ENCODE results near the gene FARP1. TPM values are rescaled to one million over a fixed set of nuclear protein-coding genes. Genes with fewer than 3 reads are reported as not detected.

FARP1 gene
- total RNA-seq, 1 experiment from 2014 or later = 25.8 TPM

DNA sequence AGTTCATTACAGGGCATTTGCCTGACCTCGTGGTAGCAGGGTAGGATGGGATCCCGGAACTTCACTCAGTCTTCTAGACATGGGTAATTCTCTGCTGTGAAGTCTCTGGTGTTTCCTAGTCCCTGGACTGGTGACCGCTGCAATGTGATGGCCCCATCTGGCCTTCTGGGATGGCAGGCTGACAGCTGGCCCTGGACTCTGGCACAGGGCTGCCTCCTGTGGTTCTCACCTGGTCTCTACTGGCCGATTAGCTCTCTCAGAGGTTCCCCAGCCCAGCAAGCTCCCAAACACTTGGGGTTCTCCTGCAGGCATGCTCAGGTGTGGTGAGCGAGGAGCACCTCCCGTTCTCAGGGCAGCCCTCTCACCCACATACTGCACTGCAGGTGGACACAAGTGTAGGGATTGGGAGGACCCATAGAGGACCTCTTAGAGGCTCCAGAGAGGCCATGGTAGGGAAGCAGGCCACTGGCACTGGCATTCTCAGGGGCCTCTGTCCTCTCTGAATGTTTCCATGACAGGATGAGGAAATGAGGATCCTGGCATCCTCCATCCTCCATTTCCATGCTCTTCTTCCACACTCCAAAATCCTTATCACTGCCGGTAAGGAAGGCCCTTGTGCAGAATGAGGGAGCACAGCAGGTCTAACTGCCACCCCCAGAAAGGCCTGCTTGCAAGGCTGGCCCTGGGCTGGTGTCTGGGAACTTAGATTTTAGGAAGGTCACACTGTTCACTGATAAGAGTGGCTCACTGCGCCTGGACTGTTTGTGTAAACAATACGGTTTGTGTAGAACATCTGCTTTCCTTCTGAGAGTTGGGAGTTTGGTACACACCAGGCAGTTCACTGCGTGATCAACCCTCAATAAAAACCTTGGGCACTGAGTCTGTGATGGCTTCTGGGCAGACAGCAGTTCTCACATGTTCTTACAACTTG is 31.5 kb upstream of the FARP1 start:
- Histone ChIP-seq H3K4me3 (ENCODE audit: insufficient read depth, low read depth, low read length) (no peak overlapping the region), H3K27me3 (ENCODE audit: control insufficient read depth, insufficient read depth, low read length) (no peaks in the 10 kb centered on the region), H3K36me3 (replicated peaks; ENCODE audit: control insufficient read depth, insufficient read depth, low read length) (no peaks in the 10 kb centered on the region)
- no peak for DNase-seq

DNA sequence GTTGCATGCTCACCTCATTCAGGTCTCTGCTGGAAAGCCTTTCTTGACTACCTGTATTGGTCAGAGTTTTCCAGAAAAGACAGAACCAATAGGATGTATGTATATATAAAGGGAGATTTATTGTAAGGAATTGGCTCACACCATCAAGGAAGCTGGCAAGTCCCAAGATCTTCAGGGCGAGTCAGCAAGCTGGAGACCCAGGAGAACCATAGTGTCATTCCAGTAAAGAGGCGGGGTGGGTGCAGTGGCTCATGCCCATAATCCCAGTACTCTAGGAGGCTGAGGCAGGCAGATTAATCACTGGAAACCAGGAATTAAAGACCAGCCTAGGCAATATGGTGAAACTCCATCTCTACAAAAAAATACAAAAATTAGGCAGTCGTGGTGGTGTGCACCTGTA is 30.4 kb upstream of the FARP1 start:
- Histone ChIP-seq H3K36me3 (replicated peaks; ENCODE audit: control insufficient read depth, insufficient read depth, low read length) (no peaks in the 10 kb centered on the region), H3K27me3 (ENCODE audit: control insufficient read depth, insufficient read depth, low read length) (no peaks in the 10 kb centered on the region), H3K4me3 (ENCODE audit: insufficient read depth, low read depth, low read length) (no peak overlapping the region)
- DNase-seq = no peak

DNA sequence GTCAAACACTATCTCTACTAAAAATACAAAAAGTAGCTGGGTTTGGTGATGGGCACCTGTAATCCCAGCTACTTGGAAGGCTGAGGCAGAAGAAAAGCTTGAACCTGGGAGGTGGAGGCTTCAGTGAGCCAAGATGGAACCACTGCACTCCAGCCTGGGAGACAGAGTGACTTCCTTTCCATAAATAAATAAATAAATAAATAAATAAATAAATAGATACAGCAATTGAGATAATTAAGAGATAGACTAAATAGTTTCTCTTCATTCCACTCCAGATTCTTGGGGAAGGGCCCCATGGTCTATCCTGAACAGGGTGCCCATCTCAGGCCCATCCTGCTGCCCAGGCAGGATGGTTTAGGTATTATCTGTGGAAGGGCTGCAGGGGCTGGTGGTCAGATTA is 24.0 kb upstream of the FARP1 start:
- no peak for DNase-seq
- Histone ChIP-seq H3K4me3 (ENCODE audit: insufficient read depth, low read depth, low read length) (no peak overlapping the region), H3K27me3 (ENCODE audit: control insufficient read depth, insufficient read depth, low read length) (no peaks in the 10 kb centered on the region), H3K36me3 (replicated peaks; ENCODE audit: control insufficient read depth, insufficient read depth, low read length) (no peaks in the 10 kb centered on the region)

GRCh38 chr13:98123176-98123575 is 19.7 kb upstream of the FARP1 start:
- H3K4me3 ChIP-seq (ENCODE audit: insufficient read depth, low read depth, low read length) = no peak overlapping the region
- no peaks in the 10 kb centered on the region for H3K36me3 ChIP-seq (replicated peaks; ENCODE audit: control insufficient read depth, insufficient read depth, low read length)
- no peaks in the 10 kb centered on the region for H3K27me3 ChIP-seq (ENCODE audit: control insufficient read depth, insufficient read depth, low read length)
- no peak for DNase-seq

- DNase-seq = no peak
- no peaks in the 10 kb centered on the region for H3K27me3 ChIP-seq (ENCODE audit: control insufficient read depth, insufficient read depth, low read length)
- no peak overlapping the region for H3K4me3 ChIP-seq (ENCODE audit: insufficient read depth, low read depth, low read length)
- H3K36me3 ChIP-seq (replicated peaks; ENCODE audit: control insufficient read depth, insufficient read depth, low read length) = no peaks in the 10 kb centered on the region
Measured at GRCh38 chr13:98129059-98129746, 13.7 kb upstream of the FARP1 start.

GRCh38 chr13:98133946-98134345 is 8.9 kb upstream of the FARP1 start:
- no peaks in the 10 kb centered on the region for H3K36me3 ChIP-seq (replicated peaks; ENCODE audit: control insufficient read depth, insufficient read depth, low read length)
- no peak for DNase-seq
- H3K4me3 ChIP-seq (ENCODE audit: insufficient read depth, low read depth, low read length) = no peak overlapping the region
- H3K27me3 ChIP-seq (ENCODE audit: control insufficient read depth, insufficient read depth, low read length) = no peaks in the 10 kb centered on the region

DNA sequence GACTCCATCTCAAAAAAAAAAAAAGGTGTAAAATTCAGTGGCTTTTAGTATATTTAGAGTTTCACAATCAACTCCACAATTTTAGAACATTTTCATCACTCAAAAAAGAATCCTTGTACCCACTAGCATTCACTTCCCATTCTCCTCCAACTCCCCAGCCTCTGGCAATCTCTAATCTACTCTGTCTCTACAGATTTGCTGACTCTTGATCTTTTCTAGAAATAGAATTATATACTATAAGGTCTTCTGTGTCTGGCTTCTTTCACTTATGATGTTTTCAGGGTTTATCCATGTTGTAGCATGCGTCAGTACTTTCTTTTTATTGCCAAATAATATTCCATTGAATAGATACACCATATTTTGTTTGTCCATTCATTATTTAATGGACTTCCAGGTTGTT is 8.0 kb upstream of the FARP1 start:
- DNase-seq = no peak
- no peaks in the 10 kb centered on the region for H3K36me3 ChIP-seq (replicated peaks; ENCODE audit: control insufficient read depth, insufficient read depth, low read length)
- no peak overlapping the region for H3K4me3 ChIP-seq (ENCODE audit: insufficient read depth, low read depth, low read length)
- no peaks in the 10 kb centered on the region for H3K27me3 ChIP-seq (ENCODE audit: control insufficient read depth, insufficient read depth, low read length)

DNA sequence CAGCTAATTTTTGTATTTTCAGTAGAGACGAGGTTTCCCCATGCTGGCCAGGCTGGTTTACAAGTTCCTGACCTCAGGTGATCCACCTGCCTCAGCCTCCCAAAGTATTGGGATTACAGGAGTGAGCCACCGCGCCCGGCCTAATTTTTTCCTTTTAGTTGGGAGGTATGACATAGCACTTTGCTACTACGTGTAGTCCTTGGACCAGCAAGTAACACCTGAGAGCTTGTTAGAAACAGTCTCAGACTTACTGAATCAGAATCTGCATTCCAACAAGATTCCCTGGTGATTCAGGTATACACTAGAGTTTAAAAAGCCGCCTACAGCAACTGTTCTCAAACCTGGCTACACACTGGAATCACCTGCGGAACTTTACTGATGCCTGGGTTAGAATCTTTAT is 1.8 kb upstream of the FARP1 start:
- DNase-seq = no peak
- Histone ChIP-seq H3K4me3 (ENCODE audit: insufficient read depth, low read depth, low read length) (no peak overlapping the region), H3K27me3 (ENCODE audit: control insufficient read depth, insufficient read depth, low read length) (peaks cover 8% of the 10 kb centered on the region), H3K36me3 (replicated peaks; ENCODE audit: control insufficient read depth, insufficient read depth, low read length) (no peaks in the 10 kb centered on the region)

GRCh38 chr13:98141509-98142379 is 1.1 kb upstream of the FARP1 start:
- peaks cover 8% of the 10 kb centered on the region for H3K27me3 ChIP-seq (ENCODE audit: control insufficient read depth, insufficient read depth, low read length)
- DNase-seq = peak; percentile 59
- H3K4me3 ChIP-seq (ENCODE audit: insufficient read depth, low read depth, low read length) = peak overlapping the region; percentile 78
- H3K36me3 ChIP-seq (replicated peaks; ENCODE audit: control insufficient read depth, insufficient read depth, low read length) = no peaks in the 10 kb centered on the region

DNA sequence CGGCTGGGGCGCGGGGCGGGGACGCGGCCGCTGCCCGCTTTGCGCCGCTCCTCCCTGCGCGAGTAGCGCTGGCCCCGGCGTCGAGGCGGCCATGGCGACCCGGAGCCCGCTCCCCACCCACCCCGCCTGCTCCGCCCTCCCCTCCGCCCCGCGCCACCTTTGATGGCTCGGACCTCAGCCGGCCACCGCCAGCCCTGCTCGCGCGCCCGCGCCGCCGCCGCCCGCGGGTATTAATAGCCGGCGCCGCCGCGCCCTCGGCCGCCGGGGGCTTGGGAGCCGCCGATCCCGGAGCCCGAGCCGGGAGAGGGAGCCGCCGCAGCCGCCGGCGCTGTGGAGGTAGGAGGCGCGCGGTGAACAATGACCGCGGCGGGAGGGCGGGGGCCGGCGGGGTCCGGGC is 261 bp downstream of the FARP1 start:
- Histone ChIP-seq H3K27me3 (ENCODE audit: control insufficient read depth, insufficient read depth, low read length) (peaks cover 8% of the 10 kb centered on the region), H3K36me3 (replicated peaks; ENCODE audit: control insufficient read depth, insufficient read depth, low read length) (no peaks in the 10 kb centered on the region), H3K4me3 (ENCODE audit: insufficient read depth, low read depth, low read length) (peak overlapping the region; percentile 78)
- no peak for DNase-seq

GRCh38 chr13:98143601-98144026 is 720 bp downstream of the FARP1 start:
- Histone ChIP-seq H3K27me3 (ENCODE audit: control insufficient read depth, insufficient read depth, low read length) (peaks cover 8% of the 10 kb centered on the region), H3K36me3 (replicated peaks; ENCODE audit: control insufficient read depth, insufficient read depth, low read length) (no peaks in the 10 kb centered on the region), H3K4me3 (ENCODE audit: insufficient read depth, low read depth, low read length) (peak overlapping the region; percentile 78)
- DNase-seq = peak; percentile 77

GRCh38 chr13:98144027-98144741 is 1.3 kb downstream of the FARP1 start:
- peak overlapping the region; percentile 78 for H3K4me3 ChIP-seq (ENCODE audit: insufficient read depth, low read depth, low read length)
- no peak for DNase-seq
- no peaks in the 10 kb centered on the region for H3K36me3 ChIP-seq (replicated peaks; ENCODE audit: control insufficient read depth, insufficient read depth, low read length)
- H3K27me3 ChIP-seq (ENCODE audit: control insufficient read depth, insufficient read depth, low read length) = peaks cover 8% of the 10 kb centered on the region

DNA sequence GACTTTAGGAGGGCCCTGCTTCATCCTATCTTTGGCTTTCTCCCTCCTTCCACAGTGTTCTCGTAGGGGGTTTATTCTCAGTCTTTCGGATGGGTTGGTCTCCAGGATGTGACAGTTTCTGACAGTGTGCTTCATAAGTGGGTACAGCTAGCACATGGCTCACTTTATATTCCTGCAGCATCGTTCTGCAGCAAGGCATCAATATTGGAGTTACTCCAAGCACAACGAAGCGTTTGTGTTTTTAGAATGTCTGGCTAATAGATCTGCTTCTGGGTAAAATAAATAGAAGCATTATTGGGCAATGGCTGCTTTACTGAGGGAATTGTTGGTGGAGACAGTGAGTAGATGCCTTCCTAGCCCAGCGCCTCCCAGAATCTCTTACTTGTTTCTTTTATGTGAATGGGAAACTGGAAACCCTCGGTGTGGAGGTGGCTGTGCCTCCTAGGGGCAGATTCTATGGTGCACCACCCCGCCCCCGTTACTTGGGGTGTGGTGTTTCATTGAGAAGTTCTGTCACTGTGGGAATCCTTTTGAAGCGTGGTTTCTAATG is 2.0 kb downstream of the FARP1 start:
- H3K27me3 ChIP-seq (ENCODE audit: control insufficient read depth, insufficient read depth, low read length) = peaks cover 8% of the 10 kb centered on the region
- peak; percentile 61 for DNase-seq
- no peaks in the 10 kb centered on the region for H3K36me3 ChIP-seq (replicated peaks; ENCODE audit: control insufficient read depth, insufficient read depth, low read length)
- peak overlapping the region; percentile 78; the same call in 1 of the 2 replicates for H3K4me3 ChIP-seq (ENCODE audit: insufficient read depth, low read depth, low read length)

DNA sequence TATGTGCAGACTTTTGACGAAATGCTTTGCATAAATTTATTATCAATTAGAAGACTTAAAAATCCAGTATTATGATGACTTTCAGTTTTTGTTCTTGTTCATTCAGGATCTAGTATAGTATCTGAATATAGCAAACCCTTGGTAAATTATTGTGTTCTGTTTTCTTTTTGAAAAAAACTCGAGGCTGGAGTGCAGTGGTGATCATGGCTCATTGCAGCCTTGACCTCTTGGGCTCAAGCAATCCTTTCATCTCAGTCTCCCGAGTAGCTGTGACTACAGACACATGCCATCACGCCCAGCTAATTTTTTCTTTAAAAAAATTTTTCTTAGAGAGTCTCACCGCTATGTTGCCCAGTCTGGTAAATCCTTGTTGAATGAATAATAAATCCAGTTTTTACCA is 4.6 kb downstream of the FARP1 start:
- Histone ChIP-seq H3K36me3 (replicated peaks; ENCODE audit: control insufficient read depth, insufficient read depth, low read length) (no peaks in the 10 kb centered on the region), H3K4me3 (ENCODE audit: insufficient read depth, low read depth, low read length) (no peak overlapping the region), H3K27me3 (ENCODE audit: control insufficient read depth, insufficient read depth, low read length) (peaks cover 1% of the 10 kb centered on the region)
- no peak for DNase-seq

Data from H7 (cell line).